ENCODE measurements around the gene LIMA1.

Gene LIMA1

DNA sequence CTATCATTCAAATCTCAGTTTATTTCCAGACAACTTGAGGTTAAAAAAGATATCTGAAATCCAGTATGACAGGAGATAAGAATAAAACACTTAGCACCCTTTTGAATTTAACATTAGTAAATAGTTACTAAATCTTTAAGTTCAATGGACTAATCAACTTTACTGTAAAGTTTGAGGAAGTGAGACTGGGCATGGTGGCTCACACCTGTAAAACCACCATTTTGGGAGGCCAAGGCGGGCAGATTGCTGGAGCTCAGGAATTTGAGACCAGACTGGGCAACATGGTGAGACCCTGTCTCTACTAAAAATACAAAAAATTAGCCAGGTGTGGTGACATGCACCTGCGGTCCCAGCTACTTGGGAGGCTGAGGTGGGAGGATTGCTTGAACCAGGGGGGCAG, 75.9 kb downstream of the LIMA1 start:
- 89 to 90% methylated on average over 2 of the region's 2 CpGs for WGBS, 2 experiments
- no peaks in the 10 kb centered on the region for H3K27me3 ChIP-seq (ENCODE audit: control insufficient read depth, insufficient read depth, low read length, poor library complexity, severe bottlenecking)
- H3K36me3 ChIP-seq (ENCODE audit: control insufficient read depth, insufficient read depth, low read length), result peaks cover 9% of the 10 kb centered on the region
- H3K27ac ChIP-seq (ENCODE audit: insufficient read depth, low read depth, low read length, poor library complexity, severe bottlenecking), result no peak overlapping the region
- no peak overlapping the region for H3K4me3 ChIP-seq (ENCODE audit: insufficient read depth, low read depth, low read length)
- H3K4me1 ChIP-seq (ENCODE audit: control insufficient read depth, insufficient read depth, low read length), result no peaks in the 10 kb centered on the region
- no peaks in the 10 kb centered on the region for H3K9me3 ChIP-seq (ENCODE audit: control insufficient read depth, low read length)

DNA sequence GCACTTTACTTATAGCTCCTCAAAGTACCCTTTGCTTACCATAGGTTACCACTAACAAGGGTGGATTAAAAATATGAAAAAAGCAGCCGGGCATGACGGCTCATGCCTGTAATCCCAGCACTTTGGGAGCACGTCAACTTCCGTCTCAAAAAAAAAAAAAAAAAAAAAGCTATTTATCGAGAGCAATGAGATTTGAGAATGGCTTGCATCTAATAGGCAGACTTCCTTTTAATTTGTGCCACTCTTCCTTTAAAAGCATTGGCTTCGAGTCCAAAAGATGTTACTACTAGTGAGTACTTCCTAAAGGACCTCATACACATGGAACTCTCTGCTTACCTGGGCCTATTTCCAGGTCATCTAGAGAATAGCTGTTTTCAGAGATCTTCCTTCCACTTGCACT, 77.7 kb downstream of the LIMA1 start:
- WGBS, 2 experiments, result 96% methylated on average over 6 of the region's 6 CpGs
- H3K36me3 ChIP-seq (ENCODE audit: control insufficient read depth, insufficient read depth, low read length), result peaks cover 9% of the 10 kb centered on the region
- no peaks in the 10 kb centered on the region for H3K9me3 ChIP-seq (ENCODE audit: control insufficient read depth, low read length)

DNA sequence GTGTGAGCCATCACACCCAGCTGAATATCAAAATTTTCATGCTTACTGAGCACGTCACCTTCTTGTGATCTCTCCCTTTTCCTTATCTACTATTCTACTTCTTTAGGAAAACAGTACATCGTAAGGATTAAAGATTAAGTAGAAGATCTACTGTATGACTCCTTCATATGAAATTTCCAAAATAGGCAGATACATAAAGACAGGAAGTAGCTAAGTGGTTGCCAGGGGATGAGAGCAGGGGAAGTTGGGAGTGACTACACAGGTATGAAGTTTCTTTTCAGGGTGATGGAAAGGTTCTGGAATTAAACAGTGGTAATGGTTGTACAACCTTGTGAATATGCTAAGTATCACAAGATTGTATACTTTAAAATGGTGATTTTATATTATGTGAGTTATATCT, 79.6 kb downstream of the LIMA1 start:
- WGBS, 2 experiments, result 97 to 100% methylated on average over 2 of the region's 2 CpGs
- Histone ChIP-seq H3K4me3 (ENCODE audit: insufficient read depth, low read depth, low read length) (no peak overlapping the region), H3K4me1 (ENCODE audit: control insufficient read depth, insufficient read depth, low read length) (no peaks in the 10 kb centered on the region), H3K27ac (ENCODE audit: insufficient read depth, low read depth, low read length, poor library complexity, severe bottlenecking) (no peak overlapping the region), H3K9me3 (ENCODE audit: control insufficient read depth, low read length) (no peaks in the 10 kb centered on the region), H3K27me3 (ENCODE audit: control insufficient read depth, insufficient read depth, low read length, poor library complexity, severe bottlenecking) (no peaks in the 10 kb centered on the region), H3K36me3 (ENCODE audit: control insufficient read depth, insufficient read depth, low read length) (peaks cover 9% of the 10 kb centered on the region)

More for the DNA sequence above, 77.7 kb downstream of the LIMA1 start:
- Histone ChIP-seq H3K4me1 (ENCODE audit: control insufficient read depth, insufficient read depth, low read length) (no peaks in the 10 kb centered on the region), H3K27ac (ENCODE audit: insufficient read depth, low read depth, low read length, poor library complexity, severe bottlenecking) (no peak overlapping the region), H3K27me3 (ENCODE audit: control insufficient read depth, insufficient read depth, low read length, poor library complexity, severe bottlenecking) (no peaks in the 10 kb centered on the region), H3K4me3 (ENCODE audit: insufficient read depth, low read depth, low read length) (no peak overlapping the region)

DNA sequence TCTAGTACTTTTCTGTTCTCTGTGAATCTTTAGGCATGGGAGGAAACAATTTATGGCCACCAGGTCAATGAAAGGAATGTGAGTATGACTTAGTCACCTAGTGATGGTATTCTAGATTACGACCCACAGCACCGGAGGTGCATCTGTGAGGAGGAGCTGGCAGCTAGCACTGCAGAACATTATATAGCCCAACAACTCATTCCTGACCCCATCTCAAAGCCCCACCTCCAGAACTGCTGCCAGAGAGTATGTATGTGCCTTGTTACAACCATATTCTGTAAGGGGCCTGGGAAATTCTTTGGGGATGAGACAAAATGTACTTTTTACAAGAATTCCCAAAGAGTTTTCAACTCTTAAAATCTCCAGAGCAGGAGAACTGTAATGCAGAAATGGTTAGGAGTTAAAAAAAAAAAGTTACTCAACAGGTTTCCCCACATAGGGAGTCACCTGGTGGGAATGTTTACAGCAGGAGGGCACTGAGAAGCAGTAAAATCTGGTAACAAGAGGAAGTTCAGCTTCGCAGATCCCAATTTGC, 81.3 kb downstream of the LIMA1 start:
- H3K9me3 ChIP-seq (ENCODE audit: control insufficient read depth, low read length), result no peaks in the 10 kb centered on the region
- no peak overlapping the region for H3K27ac ChIP-seq (ENCODE audit: insufficient read depth, low read depth, low read length, poor library complexity, severe bottlenecking)
- no peaks in the 10 kb centered on the region for H3K27me3 ChIP-seq (ENCODE audit: control insufficient read depth, insufficient read depth, low read length, poor library complexity, severe bottlenecking)
- H3K36me3 ChIP-seq (ENCODE audit: control insufficient read depth, insufficient read depth, low read length), result peaks cover 9% of the 10 kb centered on the region
- no peaks in the 10 kb centered on the region for H3K4me1 ChIP-seq (ENCODE audit: control insufficient read depth, insufficient read depth, low read length)
- 88 to 97% methylated on average over 3 of the region's 3 CpGs for WGBS, 2 experiments
- no peak overlapping the region for H3K4me3 ChIP-seq (ENCODE audit: insufficient read depth, low read depth, low read length)

DNA sequence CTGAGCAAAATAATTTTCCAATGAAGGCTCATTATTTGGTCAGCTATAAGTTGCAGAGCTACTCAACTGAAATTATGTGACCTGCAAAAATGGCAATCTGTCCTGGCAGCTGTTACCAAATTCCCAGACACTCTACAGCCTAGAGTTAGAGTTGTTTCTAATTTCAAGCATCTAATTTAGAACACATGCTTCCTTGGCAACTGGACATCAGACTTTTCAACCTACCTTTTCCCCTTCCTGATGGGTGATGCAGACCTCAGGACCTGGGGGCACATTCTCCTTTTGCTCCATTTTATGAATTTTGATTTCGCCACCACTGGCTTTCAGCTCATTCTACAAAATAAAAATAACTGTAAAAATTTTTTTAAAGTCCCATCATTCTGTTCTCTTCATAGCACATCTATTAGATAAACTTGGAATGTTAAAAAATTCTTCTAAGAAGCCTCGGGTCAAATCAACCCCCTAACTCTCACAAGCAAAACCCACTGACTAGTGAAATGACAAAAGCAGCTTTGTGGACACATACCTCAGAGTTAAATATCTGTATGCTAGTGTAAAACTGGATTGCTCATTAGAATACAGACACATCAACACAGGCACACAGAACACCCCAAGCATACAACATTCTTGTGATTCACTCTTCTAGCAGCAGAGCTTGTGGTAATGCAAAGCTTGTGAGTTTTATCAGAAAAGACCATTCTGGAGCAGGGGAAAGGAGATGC, 82.6 kb downstream of the LIMA1 start:
- WGBS, 2 experiments, result 83 to 93% methylated on average over 2 of the region's 2 CpGs
- H3K27me3 ChIP-seq (ENCODE audit: control insufficient read depth, insufficient read depth, low read length, poor library complexity, severe bottlenecking), result no peaks in the 10 kb centered on the region
- no peak overlapping the region for H3K4me3 ChIP-seq (ENCODE audit: insufficient read depth, low read depth, low read length)
- peaks cover 9% of the 10 kb centered on the region for H3K36me3 ChIP-seq (ENCODE audit: control insufficient read depth, insufficient read depth, low read length)
- H3K9me3 ChIP-seq (ENCODE audit: control insufficient read depth, low read length), result no peaks in the 10 kb centered on the region
- H3K4me1 ChIP-seq (ENCODE audit: control insufficient read depth, insufficient read depth, low read length), result no peaks in the 10 kb centered on the region
- no peak overlapping the region for H3K27ac ChIP-seq (ENCODE audit: insufficient read depth, low read depth, low read length, poor library complexity, severe bottlenecking)

DNA sequence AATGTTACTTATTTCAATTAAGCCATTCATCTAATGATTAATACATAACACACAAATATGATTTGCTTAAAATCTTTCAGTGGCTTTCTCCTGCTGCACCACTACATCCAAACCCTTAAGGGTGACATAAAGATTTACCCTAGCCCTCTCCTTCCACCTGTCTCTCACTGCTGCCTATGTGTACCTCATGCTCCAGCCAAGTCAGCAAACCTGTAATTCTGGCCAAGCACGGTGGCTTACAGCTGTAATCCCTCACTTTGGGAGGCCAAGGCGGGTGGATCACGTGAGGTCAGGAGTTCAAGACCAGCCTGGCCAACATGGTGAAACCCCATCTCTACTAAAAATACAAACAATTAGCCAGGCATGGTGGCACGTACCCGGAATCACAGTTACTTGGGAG, 84.5 kb downstream of the LIMA1 start:
- Histone ChIP-seq H3K4me3 (ENCODE audit: insufficient read depth, low read depth, low read length) (no peak overlapping the region), H3K9me3 (ENCODE audit: control insufficient read depth, low read length) (no peaks in the 10 kb centered on the region), H3K27me3 (ENCODE audit: control insufficient read depth, insufficient read depth, low read length, poor library complexity, severe bottlenecking) (no peaks in the 10 kb centered on the region), H3K4me1 (ENCODE audit: control insufficient read depth, insufficient read depth, low read length) (no peaks in the 10 kb centered on the region), H3K36me3 (ENCODE audit: control insufficient read depth, insufficient read depth, low read length) (peaks cover 5% of the 10 kb centered on the region), H3K27ac (ENCODE audit: insufficient read depth, low read depth, low read length, poor library complexity, severe bottlenecking) (no peak overlapping the region)
- WGBS, 2 experiments, result 96% methylated on average over 5 of the region's 5 CpGs

DNA sequence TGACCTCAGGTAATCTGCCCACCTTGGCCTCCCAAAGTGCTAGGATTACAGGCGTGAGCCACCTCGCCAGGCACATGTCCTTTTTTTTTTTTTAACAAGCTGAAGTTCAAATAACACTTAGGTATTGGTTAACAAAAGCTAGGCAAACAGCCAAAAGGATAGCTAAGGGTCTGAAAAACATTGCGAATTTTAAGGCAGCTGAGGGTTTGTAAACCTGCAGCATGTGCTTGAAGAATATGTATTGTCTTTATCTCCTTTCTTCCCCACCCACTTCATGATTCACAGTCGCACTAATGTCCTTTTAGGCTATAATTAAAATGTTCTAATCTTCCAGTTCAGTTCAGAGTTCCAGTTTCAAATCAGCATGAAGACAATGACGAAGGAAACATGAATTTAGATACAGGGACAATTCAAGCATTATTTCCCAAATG, 86.0 kb downstream of the LIMA1 start:
- 94% methylated on average over 5 of the region's 5 CpGs for WGBS, 2 experiments
- Histone ChIP-seq H3K36me3 (ENCODE audit: control insufficient read depth, insufficient read depth, low read length) (no peaks in the 10 kb centered on the region), H3K27me3 (ENCODE audit: control insufficient read depth, insufficient read depth, low read length, poor library complexity, severe bottlenecking) (no peaks in the 10 kb centered on the region), H3K4me3 (ENCODE audit: insufficient read depth, low read depth, low read length) (no peak overlapping the region), H3K4me1 (ENCODE audit: control insufficient read depth, insufficient read depth, low read length) (no peaks in the 10 kb centered on the region), H3K27ac (ENCODE audit: insufficient read depth, low read depth, low read length, poor library complexity, severe bottlenecking) (no peak overlapping the region), H3K9me3 (ENCODE audit: control insufficient read depth, low read length) (no peaks in the 10 kb centered on the region)

DNA sequence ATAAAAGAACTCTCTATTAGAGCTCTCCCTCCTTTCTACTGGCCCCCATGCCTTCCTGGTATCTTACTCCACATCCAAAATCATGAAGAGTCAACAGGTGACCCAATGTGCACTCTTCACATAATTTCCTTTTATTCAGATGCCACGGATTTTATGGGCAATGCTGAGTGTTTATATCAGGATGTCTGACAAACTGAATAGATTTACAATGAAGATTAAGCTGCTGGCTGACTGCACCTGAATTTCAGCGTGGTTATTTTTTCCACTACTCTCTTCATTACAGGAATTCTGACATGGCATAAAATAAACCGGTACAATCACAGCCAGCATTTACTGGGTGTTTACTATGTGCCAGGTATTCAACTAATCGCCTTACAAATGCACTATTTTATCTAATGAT, 86.8 kb downstream of the LIMA1 start:
- 95 to 100% methylated on average over 3 of the region's 4 CpGs for WGBS, 2 experiments
- Histone ChIP-seq H3K4me1 (ENCODE audit: control insufficient read depth, insufficient read depth, low read length) (no peaks in the 10 kb centered on the region), H3K9me3 (ENCODE audit: control insufficient read depth, low read length) (no peaks in the 10 kb centered on the region), H3K27me3 (ENCODE audit: control insufficient read depth, insufficient read depth, low read length, poor library complexity, severe bottlenecking) (no peaks in the 10 kb centered on the region), H3K4me3 (ENCODE audit: insufficient read depth, low read depth, low read length) (no peak overlapping the region), H3K36me3 (ENCODE audit: control insufficient read depth, insufficient read depth, low read length) (no peaks in the 10 kb centered on the region), H3K27ac (ENCODE audit: insufficient read depth, low read depth, low read length, poor library complexity, severe bottlenecking) (no peak overlapping the region)

DNA sequence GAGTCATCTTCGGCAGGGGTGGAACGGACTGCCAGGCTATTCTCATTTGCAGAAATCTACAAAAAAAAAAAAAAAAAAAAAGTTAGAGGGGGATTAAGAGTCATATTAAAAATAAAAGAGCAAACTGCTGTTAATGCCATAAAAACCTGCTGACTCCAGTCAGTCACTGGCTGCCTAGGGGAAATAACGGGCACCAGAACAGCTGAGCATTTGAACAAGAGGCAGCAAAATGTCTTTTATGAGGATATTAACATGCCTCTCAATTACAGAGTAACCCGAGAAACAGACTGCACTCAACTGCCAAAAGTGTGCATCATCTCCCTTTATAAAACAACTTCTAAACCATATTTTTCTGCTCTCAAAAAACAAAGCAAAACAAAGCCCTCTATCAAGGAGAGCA, 87.5 kb downstream of the LIMA1 start:
- no peak overlapping the region for H3K27ac ChIP-seq (ENCODE audit: insufficient read depth, low read depth, low read length, poor library complexity, severe bottlenecking)
- WGBS, 2 experiments, result 95 to 96% methylated on average over 2 to 4 of the region's 4 CpGs

DNA sequence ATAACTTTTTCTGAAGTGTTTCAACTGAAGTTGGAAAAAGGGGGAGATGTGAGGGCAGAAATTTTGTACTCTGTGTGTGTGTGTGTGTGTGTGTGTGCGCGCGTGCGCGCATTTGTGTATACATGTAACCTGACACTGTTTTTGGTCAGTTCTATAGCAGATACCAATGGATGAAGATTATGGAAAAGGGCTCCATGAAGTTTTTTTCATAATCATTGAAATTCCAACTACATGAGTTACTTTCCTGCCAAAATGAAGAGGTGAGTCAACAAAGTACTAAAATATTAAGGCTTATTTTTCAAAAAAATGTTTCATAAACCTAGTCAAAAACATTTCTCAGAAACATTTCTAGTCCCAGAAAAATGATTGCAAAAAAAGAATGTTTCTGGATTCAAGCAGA, 90.4 kb downstream of the LIMA1 start:
- WGBS, 2 experiments, result 74 to 80% methylated on average over 5 of the region's 5 CpGs

More for the DNA sequence above, 87.5 kb downstream of the LIMA1 start:
- H3K4me3 ChIP-seq (ENCODE audit: insufficient read depth, low read depth, low read length), result no peak overlapping the region
- H3K27me3 ChIP-seq (ENCODE audit: control insufficient read depth, insufficient read depth, low read length, poor library complexity, severe bottlenecking), result no peaks in the 10 kb centered on the region
- H3K4me1 ChIP-seq (ENCODE audit: control insufficient read depth, insufficient read depth, low read length), result no peaks in the 10 kb centered on the region
- no peaks in the 10 kb centered on the region for H3K9me3 ChIP-seq (ENCODE audit: control insufficient read depth, low read length)
- H3K36me3 ChIP-seq (ENCODE audit: control insufficient read depth, insufficient read depth, low read length), result no peaks in the 10 kb centered on the region

More for the DNA sequence above, 90.4 kb downstream of the LIMA1 start:
- Histone ChIP-seq H3K9me3 (ENCODE audit: control insufficient read depth, low read length) (no peaks in the 10 kb centered on the region), H3K4me3 (ENCODE audit: insufficient read depth, low read depth, low read length) (no peak overlapping the region), H3K27ac (ENCODE audit: insufficient read depth, low read depth, low read length, poor library complexity, severe bottlenecking) (no peak overlapping the region), H3K27me3 (ENCODE audit: control insufficient read depth, insufficient read depth, low read length, poor library complexity, severe bottlenecking) (no peaks in the 10 kb centered on the region), H3K4me1 (ENCODE audit: control insufficient read depth, insufficient read depth, low read length) (no peaks in the 10 kb centered on the region), H3K36me3 (ENCODE audit: control insufficient read depth, insufficient read depth, low read length) (no peaks in the 10 kb centered on the region)

All from ectodermal cell (in vitro differentiated cells).